COLO668 (cell line): ENCODE data around the gene SMARCA5.
"Not testable (repeated sequence)": the region's sequence is repeated elsewhere in the genome, so short reads cannot be mapped to it uniquely, and the experiment has no call there.

Experiments used
- DNase-seq: peaks from one replicate; lab custom pipeline; 2025; ENCODE audit not compliant: unreplicated experiment; lab: John Stamatoyannopoulos, UW

SMARCA5 gene, protein sequence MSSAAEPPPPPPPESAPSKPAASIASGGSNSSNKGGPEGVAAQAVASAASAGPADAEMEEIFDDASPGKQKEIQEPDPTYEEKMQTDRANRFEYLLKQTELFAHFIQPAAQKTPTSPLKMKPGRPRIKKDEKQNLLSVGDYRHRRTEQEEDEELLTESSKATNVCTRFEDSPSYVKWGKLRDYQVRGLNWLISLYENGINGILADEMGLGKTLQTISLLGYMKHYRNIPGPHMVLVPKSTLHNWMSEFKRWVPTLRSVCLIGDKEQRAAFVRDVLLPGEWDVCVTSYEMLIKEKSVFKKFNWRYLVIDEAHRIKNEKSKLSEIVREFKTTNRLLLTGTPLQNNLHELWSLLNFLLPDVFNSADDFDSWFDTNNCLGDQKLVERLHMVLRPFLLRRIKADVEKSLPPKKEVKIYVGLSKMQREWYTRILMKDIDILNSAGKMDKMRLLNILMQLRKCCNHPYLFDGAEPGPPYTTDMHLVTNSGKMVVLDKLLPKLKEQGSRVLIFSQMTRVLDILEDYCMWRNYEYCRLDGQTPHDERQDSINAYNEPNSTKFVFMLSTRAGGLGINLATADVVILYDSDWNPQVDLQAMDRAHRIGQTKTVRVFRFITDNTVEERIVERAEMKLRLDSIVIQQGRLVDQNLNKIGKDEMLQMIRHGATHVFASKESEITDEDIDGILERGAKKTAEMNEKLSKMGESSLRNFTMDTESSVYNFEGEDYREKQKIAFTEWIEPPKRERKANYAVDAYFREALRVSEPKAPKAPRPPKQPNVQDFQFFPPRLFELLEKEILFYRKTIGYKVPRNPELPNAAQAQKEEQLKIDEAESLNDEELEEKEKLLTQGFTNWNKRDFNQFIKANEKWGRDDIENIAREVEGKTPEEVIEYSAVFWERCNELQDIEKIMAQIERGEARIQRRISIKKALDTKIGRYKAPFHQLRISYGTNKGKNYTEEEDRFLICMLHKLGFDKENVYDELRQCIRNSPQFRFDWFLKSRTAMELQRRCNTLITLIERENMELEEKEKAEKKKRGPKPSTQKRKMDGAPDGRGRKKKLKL

GRCh38 chr4:143513314-143514168, at the start of gene SMARCA5:
Gene SMARCA5, plus strand, starts transcription at chr4:143513702. Its CDS starts 223 bp downstream, at chr4:143513925.
- peak; percentile 96 for DNase-seq

DNA sequence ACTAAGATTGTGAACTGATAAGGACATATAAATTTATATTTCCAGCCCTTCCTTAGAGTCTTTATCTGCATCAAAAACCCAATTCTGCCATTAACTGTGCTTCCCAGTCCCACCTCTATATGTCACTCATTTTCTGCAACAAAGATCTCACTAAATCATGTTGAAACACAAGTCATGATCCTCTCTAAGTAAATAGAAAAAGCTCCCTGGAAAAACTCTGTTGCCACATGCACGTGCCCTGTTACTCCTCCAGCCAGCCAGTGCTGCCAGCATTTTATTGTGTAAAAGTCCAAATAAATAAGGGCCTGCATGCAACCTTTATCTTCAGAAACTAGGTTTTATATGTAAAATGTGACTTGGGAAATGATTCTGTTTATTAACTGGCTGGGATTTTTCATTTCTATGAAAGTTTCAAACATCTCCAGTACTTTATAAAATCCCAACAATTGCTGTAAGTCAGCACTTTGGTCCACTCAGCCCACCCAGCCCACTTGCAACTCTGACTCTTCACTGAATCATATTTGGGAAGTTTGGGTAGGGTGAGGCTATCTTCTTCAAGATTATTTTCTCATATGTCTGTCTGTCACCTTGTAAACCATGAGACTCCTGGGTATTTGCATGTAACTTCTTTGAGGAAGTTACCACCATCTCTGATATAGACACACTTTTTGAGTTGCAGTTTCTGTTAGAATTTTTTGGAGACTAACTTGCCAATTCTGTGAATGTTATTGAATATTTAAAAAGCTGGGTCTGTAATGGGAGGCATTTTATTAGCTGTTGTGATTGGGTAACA, 40.0 kb upstream of the SMARCA5 start:
- DNase-seq, result no peak

DNA sequence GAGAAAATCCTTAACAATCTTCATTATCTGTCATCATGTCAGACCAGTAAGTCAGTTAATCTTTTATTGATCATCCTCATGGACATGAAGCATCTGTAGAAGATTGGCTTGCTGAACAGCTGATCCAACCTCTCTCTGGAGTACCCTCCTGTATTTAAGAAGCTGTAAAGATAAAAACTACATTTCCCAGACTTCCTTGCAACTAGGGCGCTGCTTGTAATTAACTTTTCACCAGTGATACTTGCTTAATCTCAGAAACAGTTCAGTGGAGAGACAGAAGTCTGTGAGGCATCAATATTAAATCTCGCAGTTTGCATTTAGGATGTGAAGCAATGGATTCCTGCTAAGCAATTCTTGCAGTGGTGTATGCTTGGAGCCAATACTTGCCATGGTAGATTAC, 36.0 kb upstream of the SMARCA5 start:
- no peak for DNase-seq

- no peak for DNase-seq
These were observed 32.1 kb upstream of the SMARCA5 start for GRCh38 chr4:143481361-143481760.

- DNase-seq, result peak; percentile 3
These were observed 30.7 kb upstream of the SMARCA5 start for GRCh38 chr4:143482840-143483239.

DNA sequence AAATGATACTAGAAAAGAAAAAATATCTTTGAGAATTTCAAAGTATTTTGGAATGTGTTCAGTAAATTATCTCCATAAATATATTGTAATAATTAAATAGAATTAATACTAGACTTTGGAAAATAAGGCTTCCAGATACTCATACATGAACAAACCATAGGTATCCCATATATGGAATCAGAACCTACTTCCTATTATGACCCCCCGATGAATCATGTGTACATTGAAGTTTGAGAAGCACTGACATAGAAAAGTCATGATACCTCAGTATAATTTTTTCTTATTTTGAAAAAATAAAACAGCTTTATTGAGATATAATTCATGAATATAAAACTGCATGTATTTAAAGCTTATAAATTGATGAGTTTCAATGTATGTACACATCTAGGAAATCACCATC, 27.2 kb upstream of the SMARCA5 start:
- DNase-seq, result no peak

GRCh38 chr4:143488687-143489086, 24.8 kb upstream of the SMARCA5 start:
- no peak for DNase-seq

DNA sequence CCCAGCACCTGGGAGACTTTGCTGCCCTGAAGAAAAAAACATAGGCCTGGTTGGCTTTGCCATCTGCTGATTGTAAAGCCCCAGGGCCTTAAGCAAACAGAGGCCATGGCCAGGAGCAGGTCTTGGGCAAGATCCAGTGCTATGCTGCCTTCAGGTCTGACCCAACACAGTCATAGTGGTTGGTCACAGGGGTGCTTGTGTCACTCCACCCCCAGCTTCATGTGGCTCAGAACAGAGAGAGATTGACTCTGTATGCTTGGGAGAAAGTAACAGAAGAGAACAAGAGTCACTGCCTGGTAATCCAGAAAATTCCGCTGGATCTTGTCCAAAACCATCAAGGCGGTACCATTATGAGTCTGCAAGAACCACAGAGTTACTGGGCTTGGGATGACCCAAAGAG, 24.4 kb upstream of the SMARCA5 start:
- DNase-seq, result no peak

- no peak for DNase-seq
These were observed 15.5 kb upstream of the SMARCA5 start for GRCh38 chr4:143498021-143498420.

- no peak for DNase-seq
These were observed 11.3 kb upstream of the SMARCA5 start for GRCh38 chr4:143502231-143502630.

DNA sequence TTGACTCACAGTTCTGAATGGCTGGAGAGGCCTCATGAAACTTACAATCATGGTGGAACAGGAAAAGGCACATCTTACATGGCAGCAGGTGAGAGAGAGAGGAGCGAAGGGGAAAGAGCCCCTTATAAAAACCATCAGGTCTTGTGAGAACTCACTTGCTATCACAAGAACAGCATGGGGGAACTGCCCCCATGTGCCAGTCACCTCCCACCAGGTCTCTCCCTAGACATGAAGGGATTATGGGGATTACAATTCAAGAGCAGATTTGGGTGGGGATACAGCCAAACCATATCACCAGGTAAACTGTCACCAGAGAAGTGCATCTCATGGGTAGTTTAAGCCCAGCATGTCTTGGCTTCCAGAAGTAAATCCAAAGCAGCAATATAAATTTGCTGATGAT, 7.5 kb upstream of the SMARCA5 start:
- no peak for DNase-seq

DNA sequence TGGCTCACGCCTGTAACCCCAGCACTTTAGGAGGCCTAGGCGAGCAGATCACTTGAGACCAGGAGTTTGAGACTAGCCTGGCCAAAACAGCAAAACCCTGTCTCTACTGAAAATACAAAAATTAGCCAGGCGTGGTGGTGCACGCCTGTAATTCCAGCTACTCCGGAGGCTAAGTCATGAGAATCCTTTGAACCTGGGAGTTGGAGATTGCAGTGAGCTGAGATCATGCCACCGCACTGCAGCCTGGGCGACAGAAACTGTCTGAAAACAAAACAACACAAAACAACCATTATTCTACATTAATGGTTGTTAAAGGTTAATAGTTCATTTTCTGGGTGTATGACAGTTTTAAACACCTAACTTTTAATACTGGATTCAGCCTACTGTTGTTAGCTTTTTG, 1.6 kb upstream of the SMARCA5 start:
- DNase-seq, result no peak

GRCh38 chr4:143512978-143513313, 556 bp upstream of the SMARCA5 start:
- no peak for DNase-seq

GRCh38 chr4:143514169-143514495, 630 bp downstream of the SMARCA5 start:
- DNase-seq, result no peak

- peak; percentile 47 for DNase-seq
These were observed 995 bp downstream of the SMARCA5 start for GRCh38 chr4:143514497-143514896.

GRCh38 chr4:143514901-143515300, 1.4 kb downstream of the SMARCA5 start:
- no peak for DNase-seq

DNA sequence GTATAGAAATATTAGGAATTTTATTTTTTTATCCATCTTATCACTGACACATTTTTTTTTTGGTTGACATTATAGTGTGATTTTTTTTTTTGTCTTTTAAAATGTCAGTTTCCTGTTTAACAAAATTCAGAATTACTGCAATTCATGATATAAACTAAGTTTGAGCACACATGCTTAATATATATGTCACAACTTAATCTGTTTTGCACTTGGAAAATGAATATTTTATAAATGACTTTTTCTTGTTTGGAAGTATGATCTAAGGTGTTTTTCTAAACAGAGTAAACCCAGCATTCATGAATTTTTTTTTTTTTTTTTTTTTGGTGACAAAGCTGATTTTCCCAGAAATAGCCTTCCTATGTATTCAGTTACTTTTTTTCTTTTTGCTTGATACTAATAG, 2.4 kb downstream of the SMARCA5 start:
- DNase-seq, result no peak

DNA sequence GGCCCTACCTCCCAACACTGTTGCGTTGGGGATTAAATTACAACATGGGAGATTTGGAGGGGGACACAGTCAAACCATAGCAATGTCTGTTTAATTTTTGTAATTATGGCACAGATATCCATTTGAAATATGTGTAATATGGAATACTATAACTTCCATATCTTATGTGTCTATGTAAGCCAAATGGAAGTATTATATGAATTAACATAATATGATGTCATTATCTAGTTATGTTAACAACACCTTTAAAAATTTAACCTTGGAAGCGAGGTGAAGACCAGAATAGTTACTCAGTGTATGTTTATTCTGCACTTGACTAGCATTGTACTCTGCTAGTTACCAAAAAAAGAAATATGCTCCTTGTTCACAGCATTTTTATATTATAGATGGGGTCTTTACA, 4.3 kb downstream of the SMARCA5 start:
- DNase-seq, result no peak

DNA sequence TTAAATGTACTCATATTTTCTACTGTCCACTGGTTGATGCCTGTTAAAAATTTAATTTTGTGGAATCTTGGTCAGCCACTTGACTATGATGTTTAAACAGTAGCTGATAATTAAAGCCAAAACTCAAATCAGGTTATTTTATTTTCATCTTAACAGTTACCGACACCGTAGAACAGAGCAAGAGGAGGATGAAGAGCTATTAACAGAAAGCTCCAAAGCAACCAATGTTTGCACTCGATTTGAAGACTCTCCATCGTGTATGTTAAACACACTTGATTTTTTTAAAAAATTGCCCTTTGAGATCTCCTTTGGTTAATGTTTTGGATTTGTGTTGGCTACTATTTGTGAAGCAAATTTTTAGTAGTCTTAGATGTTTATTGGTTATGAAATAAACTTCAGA, 10.7 kb downstream of the SMARCA5 start:
- DNase-seq, result no peak

DNA sequence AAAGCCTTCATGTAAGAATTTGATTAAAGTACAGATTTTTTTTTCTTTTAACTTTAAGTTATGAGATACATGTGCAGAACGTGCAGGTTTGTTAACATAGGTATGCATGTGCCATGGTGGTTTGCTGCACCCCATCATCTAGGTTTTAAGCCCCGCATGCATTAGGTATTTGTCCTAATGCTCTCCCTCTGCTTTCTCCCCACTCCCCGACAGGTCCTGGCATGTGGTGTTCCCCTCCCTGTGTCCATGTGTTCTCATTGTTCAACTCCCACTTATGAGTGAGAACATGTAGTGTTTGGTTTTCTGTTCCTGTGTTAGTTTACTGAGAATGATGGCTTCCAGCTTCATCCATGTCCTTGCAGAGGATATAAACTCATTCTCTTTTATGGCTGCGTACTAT, 14.5 kb downstream of the SMARCA5 start:
- DNase-seq, result not testable (repeated sequence)
